ENCODE data around the gene MIA. TPM values are rescaled to one million over a fixed set of nuclear protein-coding genes. Genes with fewer than 3 reads are reported as not detected.

MIA gene
- total and polyA plus RNA-seq, 2 of the 4 experiments (the other 2 are of a cell fraction) = 0.44 TPM; not detected in 1

DNA sequence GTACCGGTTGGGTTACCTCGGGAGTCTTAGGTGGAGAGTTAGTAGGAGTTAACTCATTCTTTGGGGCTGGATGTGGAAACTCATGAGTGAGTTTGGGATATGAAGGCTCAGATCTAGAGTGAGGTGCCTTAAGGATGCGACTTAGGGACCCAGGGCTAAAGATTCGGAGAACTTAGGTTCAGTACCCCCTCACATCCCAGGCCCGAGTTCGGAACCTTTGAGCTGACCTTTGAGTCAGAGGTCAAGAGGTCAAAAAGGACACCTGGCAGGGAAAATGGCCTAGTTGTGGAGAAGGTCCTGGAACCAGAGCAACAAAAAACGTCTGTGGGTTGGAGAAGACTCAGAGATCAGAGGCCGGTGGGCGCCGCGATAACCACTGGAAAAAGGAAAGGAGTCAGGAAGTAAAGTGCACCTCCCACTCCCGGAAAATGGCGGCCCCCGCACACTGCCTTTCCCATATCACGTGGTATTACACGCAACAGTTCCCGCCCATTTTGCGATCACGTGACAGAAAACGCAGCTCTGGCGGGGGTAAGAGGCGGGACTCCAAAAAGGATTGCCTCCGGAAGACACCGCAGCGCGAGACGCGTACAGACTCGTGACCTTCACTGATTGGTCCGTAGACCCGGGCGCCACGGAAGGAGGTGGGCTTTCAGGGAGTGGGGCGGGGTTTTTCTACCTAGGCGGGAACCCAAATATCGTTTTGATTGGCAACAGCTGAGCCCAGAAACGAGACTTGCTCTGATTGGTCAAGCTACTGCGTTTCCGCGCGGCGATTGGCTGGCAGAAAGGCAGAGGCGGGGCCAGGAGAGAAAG, 25.1 kb upstream of the MIA start, which contains the start of gene ACTMAP (continued):
- TF ChIP-seq SMC3 (IDR thresholded peaks at IDR 0.05; ENCODE audit: low read depth, low read length) = no peak
- peak; percentile 70; the same call in 1 of the 2 replicates for TF ChIP-seq FOS (IDR thresholded peaks at IDR 0.05; ENCODE audit: low read depth, low read length)
- peak; percentile 79 for TF ChIP-seq BHLHE40 (IDR thresholded peaks at IDR 0.05; ENCODE audit: low read depth, low read length)

- ChIA-PET CTCF (interaction anchor here (0.9 kb wide), 2 partner anchors 48 to 88 kb away, joined by 3 to 4 read pairs; partner anchors contain the start of gene EGLN2), POLR2A (ENCODE audit: unreplicated experiment) (interaction anchor here (0.7 kb wide), 1 partner anchor 668 kb away, joined by 3 read pairs; no protein-coding TSS in a partner anchor)
- peak within 1 kb of the TSS; percentile 64 for H3K4me3 ChIP-seq (ENCODE audit: insufficient read depth, low read depth, low read length)
- H3K27me3 ChIP-seq (ENCODE audit: control insufficient read depth, insufficient read depth, low read length) = no peaks in the 10 kb centered on the region
- H3K9me1 ChIP-seq (ENCODE audit: insufficient read depth, low read length) = peaks cover 11% of the 10 kb centered on the region; the same call in 1 of the 2 replicates
- peak within 1 kb of the TSS; percentile 83 for H2BK5ac ChIP-seq (ENCODE audit: low read depth, low read length, poor library complexity, severe bottlenecking)
- peak within 1 kb of the TSS; percentile 75 for H3K18ac ChIP-seq (ENCODE audit: low read depth, low read length)
- H3K36me3 ChIP-seq (ENCODE audit: control insufficient read depth, insufficient read depth, low read length) = peaks cover 10% of the 10 kb centered on the region
- peak within 1 kb of the TSS; percentile 100 for H2AK9ac ChIP-seq (replicated peaks; ENCODE audit: low read depth, low read length, poor library complexity)
- peak within 1 kb of the TSS; percentile 89 for H3K56ac ChIP-seq (ENCODE audit: extremely low read depth, insufficient read depth, low read length)
- peak within 1 kb of the TSS; percentile 97 for H3K14ac ChIP-seq (replicated peaks; ENCODE audit: low read depth, low read length)
- H4K8ac ChIP-seq (ENCODE audit: low read depth in 2 of 2, low read length in 2 of 2) = peak within 1 kb of the TSS; percentile 99 to 100
- peak within 1 kb of the TSS; percentile 98 for H4K5ac ChIP-seq (ENCODE audit: low read depth, low read length)
- dilution Hi-C loops (cut with HindIII; ENCODE audit: low sequenced_read_pairs, unreplicated experiment) (no loop called here), intact Hi-C loops (cut with micrococcal nuclease) (loop anchor here (2.0 to 5.0 kb wide), 4 partner anchors 28 to 60 kb away; partner anchors contain the start of genes COQ8B, EGLN2, ITPKC and NUMBL), in situ Hi-C loops (cut with MboI; ENCODE audit: low sequenced_read_pairs) (no loop called here)
- peak within 1 kb of the TSS; percentile 60; the same call in 2 of the 3 replicates for H2BK15ac ChIP-seq (ENCODE audit: low read depth, low read length)
- peak within 1 kb of the TSS; percentile 79 for H2BK120ac ChIP-seq (ENCODE audit: low read depth, low read length)
- H3K4me1 ChIP-seq (ENCODE audit: control insufficient read depth, insufficient read depth, low read length) = peaks cover 9% of the 10 kb centered on the region
- H2AFZ ChIP-seq (replicated peaks; ENCODE audit: low read length, poor library complexity) = peak within 1 kb of the TSS; percentile 96
- peak within 1 kb of the TSS; percentile 99 for H2AK5ac ChIP-seq (ENCODE audit: low read depth, low read length)
- WGBS, 2 experiments (ENCODE audit: extremely low coverage in 2 of 2, insufficient read length in 1 of 2) = 0% methylated on average over 30 of the region's 46 CpGs; no CpG with 5 or more reads in 1 of the 2 experiments
- peak within 1 kb of the TSS; percentile 98 for H3K4ac ChIP-seq (ENCODE audit: low read depth, low read length)
- H3K9ac ChIP-seq (ENCODE audit: low read depth, low read length) = peak within 1 kb of the TSS; percentile 91
- no TSS peak for BruUV-seq (replicated peaks)
- H3K9me3 ChIP-seq (ENCODE audit: control insufficient read depth, insufficient read depth, low read length) = no peaks in the 10 kb centered on the region
- H3K4me2 ChIP-seq (ENCODE audit: low read depth, low read length) = peak within 1 kb of the TSS; percentile 99
- peaks cover 20% of the 10 kb centered on the region for H4K20me1 ChIP-seq (ENCODE audit: insufficient read depth, low read length)
- ATAC-seq (ENCODE audit: low read depth) (peak; percentile 81), DNase-seq (peak; percentile 98)
- peaks cover 19 to 43% of the 10 kb centered on the region in 2 experiments for H3K79me1 ChIP-seq (ENCODE audit: low read depth in 1 of 2, low read length in 2 of 2)
- H2BK20ac ChIP-seq (ENCODE audit: low read depth, low read length) = peak within 1 kb of the TSS; percentile 30
- peak within 1 kb of the TSS; percentile 98 for H3K23ac ChIP-seq (ENCODE audit: low read depth, low read length)
- H4K91ac ChIP-seq (ENCODE audit: insufficient read depth, low read depth, low read length) = peak within 1 kb of the TSS; percentile 97
- H3K27ac ChIP-seq (ENCODE audit: insufficient read depth, low read length) = peak within 1 kb of the TSS; percentile 85
- peak; percentile 78 for TF ChIP-seq BHLHE40 (IDR thresholded peaks at IDR 0.05; ENCODE audit: low read depth, low read length)
- TF ChIP-seq MAFK (IDR thresholded peaks at IDR 0.05; ENCODE audit: low read depth, low read length) = no peak
- no peak for TF ChIP-seq RAD21 (IDR thresholded peaks at IDR 0.05; ENCODE audit: low read length)
- TF ChIP-seq RFX5 (IDR thresholded peaks at IDR 0.05; ENCODE audit: low read depth, low read length) = no peak
- TF ChIP-seq MAZ (IDR thresholded peaks at IDR 0.05; ENCODE audit: borderline replicate concordance, low read depth, low read length) = peak; percentile 9; the same call in 1 of the 2 replicates
- no peak for TF ChIP-seq RCOR1 (IDR thresholded peaks at IDR 0.05; ENCODE audit: insufficient replicate concordance, low read length)
- no peak for TF ChIP-seq SMC3 (IDR thresholded peaks at IDR 0.05; ENCODE audit: low read depth, low read length)
- TF ChIP-seq, protein P1, sequence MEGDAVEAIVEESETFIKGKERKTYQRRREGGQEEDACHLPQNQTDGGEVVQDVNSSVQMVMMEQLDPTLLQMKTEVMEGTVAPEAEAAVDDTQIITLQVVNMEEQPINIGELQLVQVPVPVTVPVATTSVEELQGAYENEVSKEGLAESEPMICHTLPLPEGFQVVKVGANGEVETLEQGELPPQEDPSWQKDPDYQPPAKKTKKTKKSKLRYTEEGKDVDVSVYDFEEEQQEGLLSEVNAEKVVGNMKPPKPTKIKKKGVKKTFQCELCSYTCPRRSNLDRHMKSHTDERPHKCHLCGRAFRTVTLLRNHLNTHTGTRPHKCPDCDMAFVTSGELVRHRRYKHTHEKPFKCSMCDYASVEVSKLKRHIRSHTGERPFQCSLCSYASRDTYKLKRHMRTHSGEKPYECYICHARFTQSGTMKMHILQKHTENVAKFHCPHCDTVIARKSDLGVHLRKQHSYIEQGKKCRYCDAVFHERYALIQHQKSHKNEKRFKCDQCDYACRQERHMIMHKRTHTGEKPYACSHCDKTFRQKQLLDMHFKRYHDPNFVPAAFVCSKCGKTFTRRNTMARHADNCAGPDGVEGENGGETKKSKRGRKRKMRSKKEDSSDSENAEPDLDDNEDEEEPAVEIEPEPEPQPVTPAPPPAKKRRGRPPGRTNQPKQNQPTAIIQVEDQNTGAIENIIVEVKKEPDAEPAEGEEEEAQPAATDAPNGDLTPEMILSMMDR (conservative IDR thresholded peaks at IDR 0.05; ENCODE audit: low read depth, low read length) = no peak
- peak; percentile 16; the same call in 1 of the 2 replicates for TF ChIP-seq USF2 (IDR thresholded peaks at IDR 0.05; ENCODE audit: low read depth, low read length)
- TF ChIP-seq FOS (IDR thresholded peaks at IDR 0.05; ENCODE audit: low read depth, low read length) = no peak
Measured at GRCh38 chr19:40750874-40751537, 24.3 kb upstream of the MIA start, which contains the start of gene SNRPA. Gene SNRPA (plus strand): TSS chr19:40751203. CDS start chr19:40751409, 206 bp downstream.
